ENCODE data around the gene PCDHB3.
"Not testable (repeated sequence)": the region's sequence is repeated elsewhere in the genome, so short reads cannot be mapped to it uniquely, and the experiment has no call there.

Gene PCDHB3

GRCh38 chr5:141149812-141150211 lies 49.5 kb downstream of the PCDHB3 start, which contains the start of gene PCDHB6:
TSS of gene PCDHB6 (plus strand) at chr5:141150057. CDS start at chr5:141150258, 201 bp downstream.
- no peaks in the 10 kb centered on the region for H3K9me3 ChIP-seq (ENCODE audit: control insufficient read depth, insufficient read depth, low read length)
- H3K9me2 ChIP-seq (replicated peaks; ENCODE audit: control insufficient read depth, low read length), result no peaks in the 10 kb centered on the region
- no peaks in the 10 kb centered on the region for H3K79me2 ChIP-seq (ENCODE audit: control insufficient read depth, low read length)
- no peaks in the 10 kb centered on the region for H3K27me3 ChIP-seq (ENCODE audit: control insufficient read depth, low read length)
- no peak for TF ChIP-seq EZH2phosphoT487 (IDR thresholded peaks at IDR 0.05; ENCODE audit: borderline replicate concordance, low read length)
- peak; percentile 44 for TF ChIP-seq CTCF (IDR thresholded peaks at IDR 0.05; ENCODE audit: low read depth, low read length, poor library complexity, severe bottlenecking)
- H3F3A ChIP-seq (ENCODE audit: control insufficient read depth, insufficient read depth), result no peaks in the 10 kb centered on the region
- no peak within 1 kb of the TSS for H3K27ac ChIP-seq (ENCODE audit: low read depth, low read length)
- no peaks in the 10 kb centered on the region for H3K4me1 ChIP-seq (ENCODE audit: control insufficient read depth, low read length)
- H4K20me1 ChIP-seq (ENCODE audit: control insufficient read depth, insufficient read depth, low read depth, low read length), result no peaks in the 10 kb centered on the region
- no peak within 1 kb of the TSS for H3K4me3 ChIP-seq (ENCODE audit: low read length)
- H3K36me3 ChIP-seq (ENCODE audit: control insufficient read depth, low read length), result no peaks in the 10 kb centered on the region
- no peak within 1 kb of the TSS for H3K4me2 ChIP-seq (ENCODE audit: low read length)

GRCh38 chr5:141150224-141150992 lies 50.1 kb downstream of the PCDHB3 start:
- Histone ChIP-seq H3K9me3 (ENCODE audit: control insufficient read depth, insufficient read depth, low read length) (no peaks in the 10 kb centered on the region), H3K4me3 (ENCODE audit: low read length) (no peak overlapping the region), H3K36me3 (ENCODE audit: control insufficient read depth, low read length) (no peaks in the 10 kb centered on the region), H3K27ac (ENCODE audit: low read depth, low read length) (no peak overlapping the region), H4K20me1 (ENCODE audit: control insufficient read depth, insufficient read depth, low read depth, low read length) (no peaks in the 10 kb centered on the region), H3K4me1 (ENCODE audit: control insufficient read depth, low read length) (no peaks in the 10 kb centered on the region), H3F3A (ENCODE audit: control insufficient read depth, insufficient read depth) (no peaks in the 10 kb centered on the region), H3K27me3 (ENCODE audit: control insufficient read depth, low read length) (no peaks in the 10 kb centered on the region), H3K4me2 (ENCODE audit: low read length) (no peak overlapping the region), H3K79me2 (ENCODE audit: control insufficient read depth, low read length) (no peaks in the 10 kb centered on the region), H3K9me2 (replicated peaks; ENCODE audit: control insufficient read depth, low read length) (no peaks in the 10 kb centered on the region)
- TF ChIP-seq EZH2phosphoT487 (IDR thresholded peaks at IDR 0.05; ENCODE audit: borderline replicate concordance, low read length) (no peak), CTCF (IDR thresholded peaks at IDR 0.05; ENCODE audit: low read depth, low read length, poor library complexity, severe bottlenecking) (no peak)

- Histone ChIP-seq H3K27ac (ENCODE audit: low read depth, low read length) (no peak overlapping the region), H3K9me3 (ENCODE audit: control insufficient read depth, insufficient read depth, low read length) (no peaks in the 10 kb centered on the region), H4K20me1 (ENCODE audit: control insufficient read depth, insufficient read depth, low read depth, low read length) (no peaks in the 10 kb centered on the region), H3K79me2 (ENCODE audit: control insufficient read depth, low read length) (no peaks in the 10 kb centered on the region), H3K36me3 (ENCODE audit: control insufficient read depth, low read length) (no peaks in the 10 kb centered on the region), H3F3A (ENCODE audit: control insufficient read depth, insufficient read depth) (no peaks in the 10 kb centered on the region), H3K27me3 (ENCODE audit: control insufficient read depth, low read length) (no peaks in the 10 kb centered on the region), H3K4me3 (ENCODE audit: low read length) (no peak overlapping the region), H3K4me2 (ENCODE audit: low read length) (no peak overlapping the region), H3K9me2 (replicated peaks; ENCODE audit: control insufficient read depth, low read length) (no peaks in the 10 kb centered on the region), H3K4me1 (ENCODE audit: control insufficient read depth, low read length) (no peaks in the 10 kb centered on the region)
- TF ChIP-seq EZH2phosphoT487 (IDR thresholded peaks at IDR 0.05; ENCODE audit: borderline replicate concordance, low read length), result no peak
- no peak for TF ChIP-seq CTCF (IDR thresholded peaks at IDR 0.05; ENCODE audit: low read depth, low read length, poor library complexity, severe bottlenecking)
These were observed 50.7 kb downstream of the PCDHB3 start for GRCh38 chr5:141150993-141151325.

GRCh38 chr5:141151632-141152031 lies 51.4 kb downstream of the PCDHB3 start:
- H3K27ac ChIP-seq (ENCODE audit: low read depth, low read length); H3K4me2 ChIP-seq (ENCODE audit: low read length); H3K27me3 ChIP-seq (ENCODE audit: control insufficient read depth, low read length); H3K36me3 ChIP-seq (ENCODE audit: control insufficient read depth, low read length); H3K4me1 ChIP-seq (ENCODE audit: control insufficient read depth, low read length); H3K79me2 ChIP-seq (ENCODE audit: control insufficient read depth, low read length); H3K4me3 ChIP-seq (ENCODE audit: low read length); H4K20me1 ChIP-seq (ENCODE audit: control insufficient read depth, insufficient read depth, low read depth, low read length); H3F3A ChIP-seq (ENCODE audit: control insufficient read depth, insufficient read depth); H3K9me2 ChIP-seq (replicated peaks; ENCODE audit: control insufficient read depth, low read length); H3K9me3 ChIP-seq (ENCODE audit: control insufficient read depth, insufficient read depth, low read length): not testable (repeated sequence)

GRCh38 chr5:141152096-141152495 lies 51.8 kb downstream of the PCDHB3 start:
- not testable (repeated sequence) for H4K20me1 ChIP-seq (ENCODE audit: control insufficient read depth, insufficient read depth, low read depth, low read length); H3K36me3 ChIP-seq (ENCODE audit: control insufficient read depth, low read length); H3K27ac ChIP-seq (ENCODE audit: low read depth, low read length); H3K79me2 ChIP-seq (ENCODE audit: control insufficient read depth, low read length); H3K9me3 ChIP-seq (ENCODE audit: control insufficient read depth, insufficient read depth, low read length); H3K9me2 ChIP-seq (replicated peaks; ENCODE audit: control insufficient read depth, low read length); H3K27me3 ChIP-seq (ENCODE audit: control insufficient read depth, low read length); H3K4me1 ChIP-seq (ENCODE audit: control insufficient read depth, low read length); H3K4me2 ChIP-seq (ENCODE audit: low read length); H3F3A ChIP-seq (ENCODE audit: control insufficient read depth, insufficient read depth); H3K4me3 ChIP-seq (ENCODE audit: low read length)
